Stimulated activated CD4-positive, alpha-beta T cell treated with anti-CD3 and anti-CD28 coated beads, Interleukin-4, amount 100 ng/mL, for 4 hours (primary cell): ENCODE measurements around the gene NTSR2.

ENCODE experiments used
- DNase-seq, 2 experiments: peaks; one replicate each; pipeline ENCODE4 v3.0.0-alpha.2; 2020

NTSR2 gene, protein sequence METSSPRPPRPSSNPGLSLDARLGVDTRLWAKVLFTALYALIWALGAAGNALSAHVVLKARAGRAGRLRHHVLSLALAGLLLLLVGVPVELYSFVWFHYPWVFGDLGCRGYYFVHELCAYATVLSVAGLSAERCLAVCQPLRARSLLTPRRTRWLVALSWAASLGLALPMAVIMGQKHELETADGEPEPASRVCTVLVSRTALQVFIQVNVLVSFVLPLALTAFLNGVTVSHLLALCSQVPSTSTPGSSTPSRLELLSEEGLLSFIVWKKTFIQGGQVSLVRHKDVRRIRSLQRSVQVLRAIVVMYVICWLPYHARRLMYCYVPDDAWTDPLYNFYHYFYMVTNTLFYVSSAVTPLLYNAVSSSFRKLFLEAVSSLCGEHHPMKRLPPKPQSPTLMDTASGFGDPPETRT

GRCh38 chr2:11669454-11670291, at the start of gene NTSR2:
NTSR2 (minus strand) TSS chr2:11670195; CDS start chr2:11670129, 66 bp downstream.
- DNase-seq: peak in 1 of 2 experiments; percentile 21

- DNase-seq: no peak
Observed at GRCh38 chr2:11719230-11719977, 49.4 kb upstream of the NTSR2 start.

GRCh38 chr2:11718606-11719005, 48.6 kb upstream of the NTSR2 start:
- no peak for DNase-seq

DNA sequence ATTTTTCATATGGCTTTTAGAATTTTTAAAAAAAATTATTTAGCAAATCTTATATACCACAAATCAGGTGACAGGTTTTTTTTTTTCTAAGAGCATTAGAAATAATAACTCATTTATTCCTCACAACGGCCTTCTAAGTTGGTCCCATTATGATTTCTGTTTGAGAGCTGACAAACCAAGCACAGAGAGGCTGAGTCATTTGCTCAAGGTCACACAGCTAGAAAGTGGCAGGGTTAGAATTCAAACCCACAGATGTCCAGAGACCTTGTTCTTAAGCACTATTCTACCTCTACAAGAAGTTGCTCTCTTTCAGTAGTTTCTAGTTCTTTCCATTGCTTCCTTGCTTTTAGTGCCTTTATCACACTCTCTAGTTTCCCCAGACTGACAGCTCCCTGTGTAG, 47.6 kb upstream of the NTSR2 start:
- DNase-seq: no peak

- no peak for DNase-seq
Observed at GRCh38 chr2:11716689-11717321, 46.8 kb upstream of the NTSR2 start.

- no peak for DNase-seq
Observed at GRCh38 chr2:11715987-11716652, 46.1 kb upstream of the NTSR2 start.

- DNase-seq: no peak
Observed at GRCh38 chr2:11713815-11714214, 43.8 kb upstream of the NTSR2 start.

- DNase-seq: no peak
Observed at GRCh38 chr2:11712866-11713265, 42.9 kb upstream of the NTSR2 start.

GRCh38 chr2:11711751-11712150, 41.8 kb upstream of the NTSR2 start:
- DNase-seq: no peak

DNA sequence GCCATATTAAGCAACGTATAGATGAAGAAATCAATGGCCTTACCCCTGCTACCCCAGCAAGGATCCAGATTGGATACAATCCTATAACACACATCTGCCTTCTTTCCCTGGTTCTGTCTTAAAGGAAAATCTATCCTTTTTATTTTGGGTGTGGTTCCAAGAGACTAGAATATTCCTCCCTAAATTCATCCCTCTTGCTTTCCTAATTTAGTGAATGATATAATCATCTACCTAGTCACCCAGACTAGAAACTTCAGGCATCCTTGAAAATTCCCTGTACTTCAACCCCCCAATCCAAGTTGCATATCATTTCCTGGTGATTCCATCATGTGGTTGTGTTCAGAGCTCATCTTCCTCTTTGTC, 41.3 kb upstream of the NTSR2 start:
- DNase-seq: no peak

GRCh38 chr2:11710632-11711353, 40.8 kb upstream of the NTSR2 start:
- DNase-seq: no peak

GRCh38 chr2:11710210-11710609, 40.2 kb upstream of the NTSR2 start:
- no peak for DNase-seq

DNA sequence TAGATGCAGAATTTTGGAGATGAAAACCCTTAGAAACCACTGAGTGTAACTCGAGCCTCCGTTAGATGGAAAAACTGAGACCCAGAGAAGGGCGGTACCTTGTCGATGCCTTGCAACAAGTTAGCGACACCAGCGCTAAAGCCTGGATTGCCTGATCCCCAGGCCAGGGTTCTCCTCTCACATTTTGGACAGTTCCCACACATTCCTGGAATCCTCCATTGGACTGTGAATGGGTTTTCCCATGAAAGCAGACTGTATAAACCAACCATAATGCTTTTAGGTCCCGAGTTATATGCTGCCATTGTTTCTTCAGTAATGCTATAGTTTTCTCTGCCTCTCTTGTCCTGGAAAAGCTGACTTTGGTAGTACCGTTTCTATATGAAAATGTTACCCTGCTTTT, 39.3 kb upstream of the NTSR2 start:
- DNase-seq: no peak

GRCh38 chr2:11708106-11708505, 38.1 kb upstream of the NTSR2 start:
- no peak for DNase-seq

DNA sequence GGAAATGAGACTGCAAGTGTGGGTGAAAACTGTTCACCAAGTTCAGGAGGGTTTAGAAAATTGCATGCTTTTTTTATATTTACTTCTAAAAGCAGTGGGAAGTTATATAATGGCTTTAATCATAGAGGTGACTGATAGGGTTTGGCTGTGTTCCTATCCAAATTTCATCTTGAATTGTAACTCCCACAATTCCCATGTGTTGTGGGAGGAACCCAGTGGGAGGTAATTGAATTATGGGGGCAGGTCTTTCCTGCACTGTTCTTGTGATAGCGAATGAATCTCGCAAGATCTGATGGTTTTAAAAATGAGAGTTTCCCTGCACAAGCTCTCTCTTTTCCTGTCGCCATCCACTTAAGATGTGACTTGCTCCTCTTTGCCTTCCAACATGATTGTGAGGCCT, 35.7 kb upstream of the NTSR2 start:
- no peak for DNase-seq

DNA sequence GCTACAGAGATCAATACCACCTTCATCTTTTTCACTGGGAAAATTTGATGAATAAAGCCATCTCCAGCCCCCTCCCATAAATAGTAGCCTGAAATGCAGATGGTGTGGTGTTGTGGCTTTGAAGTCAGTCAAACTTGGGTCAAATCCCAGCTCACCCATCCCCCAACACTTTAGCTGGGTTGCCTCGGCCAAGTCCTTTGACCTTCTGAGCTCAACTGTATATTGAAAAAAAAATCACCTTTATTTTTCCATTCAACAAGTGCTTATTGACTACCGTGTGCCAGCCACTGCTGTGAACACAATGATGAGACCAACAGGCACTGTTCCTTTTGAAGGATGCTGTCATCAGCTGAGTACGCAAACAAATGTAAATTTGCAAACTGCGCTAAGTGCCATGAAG, 35.1 kb upstream of the NTSR2 start:
- no peak for DNase-seq

GRCh38 chr2:11703700-11704099, 33.7 kb upstream of the NTSR2 start:
- DNase-seq: no peak

DNA sequence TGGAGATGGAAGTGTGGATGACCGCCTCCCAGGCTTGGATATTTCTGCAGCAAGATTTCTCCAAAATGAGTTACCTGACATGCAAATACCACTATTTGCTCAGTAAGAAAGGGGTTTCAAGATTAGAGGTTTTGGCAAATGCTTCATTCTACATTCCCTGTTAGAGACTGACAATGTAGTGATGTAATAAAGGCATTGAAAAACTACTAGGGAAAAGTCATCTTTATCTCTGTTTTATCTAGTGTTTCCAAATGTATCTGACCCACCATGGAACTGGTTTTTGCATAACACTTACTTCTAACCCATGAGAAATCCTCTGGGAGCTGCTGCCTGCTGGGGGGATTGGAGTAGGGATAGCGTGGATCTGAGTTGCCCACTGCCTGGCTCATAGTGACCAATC, 33.0 kb upstream of the NTSR2 start:
- DNase-seq: no peak

DNA sequence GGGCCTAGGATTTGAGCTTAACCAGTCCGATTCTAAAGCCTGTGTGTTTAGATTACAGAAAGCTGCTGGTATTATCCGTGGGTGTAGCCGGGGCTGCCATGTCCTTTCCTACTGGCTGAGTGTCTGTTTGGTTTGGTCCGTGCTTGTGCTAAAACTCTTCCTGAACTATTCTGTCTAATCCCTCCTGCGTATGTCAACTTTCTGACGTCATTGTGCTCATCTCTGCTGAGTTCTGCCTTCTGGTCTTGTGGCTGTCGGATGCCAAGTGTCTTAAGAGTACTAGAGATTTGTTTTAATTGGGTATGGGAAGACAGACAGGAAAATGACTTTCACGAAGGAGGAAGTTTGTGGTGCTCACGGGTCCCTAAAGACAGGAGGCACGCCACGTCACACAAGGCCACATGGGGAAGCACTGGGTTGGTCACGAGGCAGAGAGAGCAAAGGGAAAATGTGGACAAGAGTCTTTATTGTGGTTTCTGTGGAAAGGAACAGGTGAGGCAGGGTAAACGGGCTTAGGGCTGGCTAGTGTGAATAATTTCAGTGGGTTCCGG, 31.8 kb upstream of the NTSR2 start:
- DNase-seq: no peak

- DNase-seq: no peak
Observed at GRCh38 chr2:11701206-11701605, 31.2 kb upstream of the NTSR2 start.
